Ureter (tissue), 1 donor: Measurements from ENCODE around the gene SIPA1L3. TPM values are rescaled to one million over a fixed set of nuclear protein-coding genes. Genes with fewer than 3 reads are reported as not detected.

Experiments
- DNase-seq: peaks from one replicate; pipeline ENCODE4 v3.0.0-alpha.2; 2020; ENCODE audit warnings: low spot score
- total RNA-seq: library from RNA; stranded (reverse); gene quantifications from one replicate; pipeline ENCODE4 v1.2.4, GENCODE V29; 2023
- donor health status: DM: yes; HTN: yes; CAD: no.

The SIPA1L3 gene
- total RNA-seq, 1 donor from 2014 or later, result 60.4 TPM

GRCh38 chr19:38234615-38235014 lies 327.6 kb downstream of the SIPA1L3 start:
- DNase-seq, result no peak

GRCh38 chr19:38239816-38240215 lies 332.8 kb downstream of the SIPA1L3 start:
- no peak for DNase-seq

- DNase-seq, result no peak
These were observed 336.3 kb downstream of the SIPA1L3 start for GRCh38 chr19:38243279-38243673.

GRCh38 chr19:38245826-38246498 lies 339.0 kb downstream of the SIPA1L3 start:
- DNase-seq, result no peak

- no peak for DNase-seq
These were observed 340.1 kb downstream of the SIPA1L3 start for GRCh38 chr19:38247126-38247525.

- no peak for DNase-seq
These were observed 340.8 kb downstream of the SIPA1L3 start for GRCh38 chr19:38247734-38248268.

GRCh38 chr19:38248421-38248820 lies 341.4 kb downstream of the SIPA1L3 start:
- DNase-seq, result no peak

GRCh38 chr19:38250428-38250820 lies 343.4 kb downstream of the SIPA1L3 start:
- no peak for DNase-seq

- DNase-seq, result peak; percentile 87
These were observed 344.0 kb downstream of the SIPA1L3 start for GRCh38 chr19:38250821-38251563.

GRCh38 chr19:38251564-38252051 lies 344.6 kb downstream of the SIPA1L3 start:
- DNase-seq, result peak; percentile 68

- no peak for DNase-seq
These were observed 345.4 kb downstream of the SIPA1L3 start for GRCh38 chr19:38252385-38252784.

GRCh38 chr19:38252941-38253691 lies 346.1 kb downstream of the SIPA1L3 start:
- DNase-seq, result peak; percentile 73

- no peak for DNase-seq
These were observed 346.8 kb downstream of the SIPA1L3 start for GRCh38 chr19:38253788-38254187.

- DNase-seq, result no peak
These were observed 348.5 kb downstream of the SIPA1L3 start for GRCh38 chr19:38255383-38256014.

Other genes starting within 250 kb of the SIPA1L3 start
- 10.9 TPM for gene ZNF607, start 187.4 kb upstream of the SIPA1L3 start, total RNA-seq
- gene ZNF573, start 127.6 kb upstream of the SIPA1L3 start, total RNA-seq, result 15.7 TPM
- gene WDR87, start 614 bp upstream of the SIPA1L3 start, total RNA-seq, result not detected